ENCODE data around the gene SHANK2.

SHANK2 gene

GRCh38 chr11:71269603-71270511 lies 17.5 kb upstream of the SHANK2 start:
- DNase-seq (ENCODE audit: low read depth in 4 of 4, low spot score in 1 of 4), result no peak

GRCh38 chr11:71268706-71269321 lies 16.4 kb upstream of the SHANK2 start:
- no peak for DNase-seq (ENCODE audit: low read depth in 4 of 4, low spot score in 1 of 4)

GRCh38 chr11:71267807-71268421 lies 15.5 kb upstream of the SHANK2 start:
- no peak for DNase-seq (ENCODE audit: low read depth in 4 of 4, low spot score in 1 of 4)

DNA sequence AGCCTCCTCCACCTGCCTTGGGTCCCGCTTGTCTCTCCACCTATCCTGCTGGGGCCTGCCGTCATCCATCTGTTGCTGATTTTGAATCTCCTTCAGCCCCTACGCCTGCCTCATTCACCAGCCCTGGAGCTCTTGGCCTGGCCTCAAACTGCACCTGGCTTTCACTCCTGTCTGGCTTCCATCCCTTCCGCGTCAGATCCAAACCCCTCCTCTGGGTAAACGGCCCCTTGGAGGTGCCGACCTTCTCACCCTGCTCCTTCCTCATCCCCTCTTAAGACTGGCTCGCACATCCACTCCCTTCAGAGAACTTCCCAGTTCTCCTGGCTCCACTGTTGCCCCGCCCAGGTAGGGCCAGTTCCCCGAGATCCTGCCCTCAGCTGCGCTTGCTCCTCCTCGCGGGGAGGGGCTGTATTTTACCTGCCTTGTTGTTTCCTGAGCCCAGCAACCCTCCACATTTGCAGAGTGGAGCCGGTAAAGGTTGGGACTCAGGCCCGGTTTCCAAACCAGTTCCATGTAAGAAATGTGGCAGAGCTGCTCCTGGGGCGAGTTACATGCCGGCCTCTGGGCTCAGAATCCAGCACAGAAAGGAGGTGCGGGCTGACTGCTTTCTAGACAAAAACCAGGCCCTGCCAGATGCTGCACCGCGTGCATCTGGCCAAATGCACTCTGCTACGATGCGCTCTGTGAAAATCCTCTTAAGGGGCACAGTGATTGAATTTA lies 13.9 kb upstream of the SHANK2 start:
- no peak for DNase-seq (ENCODE audit: low read depth in 4 of 4, low spot score in 1 of 4)

DNA sequence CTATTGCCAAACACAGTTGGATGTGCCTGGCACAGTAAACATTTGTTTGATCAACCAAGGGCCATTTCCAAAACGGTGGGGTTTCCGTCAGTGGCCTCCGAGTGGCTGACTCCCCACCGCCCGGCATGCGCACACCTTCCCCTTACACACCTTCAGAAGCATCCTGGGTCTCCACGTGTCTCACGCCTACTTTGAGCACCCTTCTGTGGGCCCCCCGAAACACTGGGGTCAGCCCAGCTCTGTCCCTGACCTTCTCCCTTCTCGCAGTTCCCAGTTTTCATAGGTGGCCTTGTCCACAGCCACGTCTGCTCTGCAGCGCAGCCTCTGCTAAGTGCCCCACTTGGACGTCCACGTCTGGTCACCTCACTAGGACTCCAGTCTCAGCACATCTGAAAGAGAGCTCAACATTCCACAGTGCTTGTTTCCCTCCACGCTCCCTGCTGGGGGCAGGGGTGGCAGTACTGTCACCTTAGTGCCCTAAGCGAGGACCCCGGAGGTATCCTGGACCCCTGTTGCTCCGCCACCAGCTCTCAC lies 13.2 kb upstream of the SHANK2 start:
- DNase-seq (ENCODE audit: low read depth in 4 of 4, low spot score in 1 of 4), result no peak

DNA sequence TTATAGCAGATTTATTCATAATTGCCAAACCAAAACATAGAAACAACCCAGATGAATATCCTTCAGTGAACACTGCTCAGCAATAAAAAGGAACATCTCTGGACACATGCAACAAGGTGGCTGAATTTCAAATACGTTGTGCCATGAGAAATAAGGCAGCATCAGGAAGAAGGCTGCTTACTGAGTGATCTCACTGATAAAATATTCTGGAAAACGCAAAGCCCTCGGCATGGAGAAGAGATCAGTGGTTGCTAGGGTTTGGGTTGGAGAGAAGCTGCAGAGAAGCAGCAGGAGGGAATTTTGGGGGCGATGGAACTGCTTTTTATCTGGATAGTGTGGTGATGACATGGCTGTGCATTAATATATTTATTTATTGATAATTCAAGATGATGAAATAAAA lies 11.0 kb upstream of the SHANK2 start:
- DNase-seq (ENCODE audit: low read depth in 4 of 4, low spot score in 1 of 4), result no peak

DNA sequence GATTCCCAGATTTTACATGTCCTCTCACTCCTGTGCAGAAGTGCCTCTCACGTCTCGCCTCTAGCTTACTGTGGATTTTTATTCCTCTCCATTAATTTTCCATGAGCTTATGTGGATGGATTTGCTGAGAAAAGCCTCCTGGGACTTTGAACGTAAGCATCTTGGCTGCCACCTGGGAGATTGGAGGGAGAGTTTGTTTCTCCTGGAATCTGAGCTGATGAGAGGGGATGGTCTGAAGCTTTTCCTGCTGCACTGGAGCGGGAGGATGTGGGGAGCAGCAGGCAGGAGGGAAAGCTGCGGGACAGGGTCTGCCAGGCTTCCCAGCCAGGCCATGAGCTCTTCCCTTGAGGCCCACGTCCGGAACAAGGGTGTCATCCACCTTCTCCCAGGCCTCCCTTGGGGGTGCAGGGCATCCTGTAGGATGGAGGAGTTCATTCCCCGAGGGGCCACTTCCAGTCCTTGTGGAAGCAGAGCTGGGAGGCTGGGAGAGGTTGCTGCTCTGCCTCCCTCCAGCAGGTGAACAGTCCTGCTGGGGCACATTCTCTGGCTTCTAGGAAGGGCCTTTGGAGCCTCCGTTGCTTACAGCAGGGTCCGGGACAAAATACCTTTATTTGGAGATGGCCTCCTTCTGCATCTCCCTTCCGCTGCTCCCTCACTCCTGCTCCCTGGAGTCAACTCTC lies 3.6 kb upstream of the SHANK2 start:
- no peak for DNase-seq (ENCODE audit: low read depth in 4 of 4, low spot score in 1 of 4)

GRCh38 chr11:71255323-71255722 lies 2.9 kb upstream of the SHANK2 start:
- no peak for DNase-seq (ENCODE audit: low read depth in 4 of 4, low spot score in 1 of 4)

GRCh38 chr11:71253794-71254193 lies 1.4 kb upstream of the SHANK2 start:
- no peak for DNase-seq (ENCODE audit: low read depth in 4 of 4, low spot score in 1 of 4)

DNA sequence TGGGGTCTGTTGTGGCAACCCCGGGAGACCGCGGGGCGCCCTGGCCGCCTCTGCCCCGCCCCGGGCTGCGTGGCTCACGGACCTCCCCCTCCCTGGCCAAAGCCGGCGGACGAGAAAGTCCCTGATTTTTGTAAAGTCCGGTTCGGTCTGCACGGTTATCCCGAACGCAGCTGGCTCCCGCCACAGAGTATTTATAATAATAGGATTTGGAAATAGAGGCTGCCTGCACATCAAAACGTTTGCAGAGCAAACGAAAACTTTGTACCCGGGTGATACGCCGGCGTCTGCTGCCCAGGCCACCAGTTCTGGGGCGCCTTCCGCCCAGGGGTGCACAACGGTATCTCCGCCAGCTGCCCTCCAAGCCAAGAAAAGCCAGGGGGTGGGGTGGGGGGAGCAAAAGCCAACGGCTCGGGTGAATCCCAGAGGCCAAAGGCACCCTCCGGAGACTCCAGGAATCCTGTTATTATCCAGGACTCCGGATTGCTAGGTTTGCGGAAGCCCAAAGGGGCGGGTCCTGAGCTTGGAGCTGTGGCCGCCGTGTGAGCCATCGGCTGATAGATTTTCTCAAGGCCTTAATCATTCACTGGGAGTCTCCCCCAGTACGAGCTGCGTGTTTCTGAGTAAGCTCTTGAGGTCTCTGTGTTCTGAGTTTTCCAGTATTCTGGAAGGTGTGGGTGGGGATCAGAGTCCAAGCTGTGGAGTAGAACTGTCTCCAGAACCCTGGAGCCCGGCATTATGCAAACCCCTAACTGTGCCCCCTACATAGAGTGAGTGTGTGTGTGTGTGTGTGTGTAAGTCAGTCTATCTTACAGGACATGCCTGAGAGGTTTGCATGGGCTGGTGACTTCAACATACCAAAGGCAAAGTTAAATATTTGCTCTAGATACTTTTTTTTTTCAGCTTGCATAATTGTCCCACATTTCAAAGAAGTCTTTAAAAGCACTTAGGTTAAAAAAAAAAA lies 673 bp upstream of the SHANK2 start:
- no peak for DNase-seq (ENCODE audit: low read depth in 4 of 4, low spot score in 1 of 4)

DNA sequence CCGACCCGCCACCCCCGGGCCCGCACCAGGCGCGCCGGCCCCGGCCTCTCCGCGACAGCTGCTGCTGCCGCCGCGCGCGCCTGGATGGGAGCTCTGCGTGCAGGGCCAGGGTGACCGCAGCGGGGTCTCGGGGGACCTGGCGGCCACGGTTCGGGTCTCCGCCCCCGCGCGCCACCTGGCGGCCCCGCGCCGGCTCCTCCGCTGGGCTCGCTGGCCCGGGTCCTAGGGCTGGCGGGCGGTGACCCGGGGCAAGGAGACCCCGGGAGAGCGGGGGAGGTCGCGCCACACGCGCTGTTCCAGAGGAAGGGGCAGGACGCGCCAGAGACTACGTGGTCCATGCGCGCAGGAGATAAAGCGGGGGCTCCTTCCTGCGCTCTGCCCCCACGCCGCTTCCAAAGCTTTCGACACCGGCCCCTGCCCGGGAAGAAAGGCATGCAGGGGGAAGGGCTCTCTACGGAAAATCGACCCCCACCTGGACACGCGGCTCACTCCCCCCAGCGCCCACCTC lies 562 bp downstream of the SHANK2 start:
- no peak for DNase-seq (ENCODE audit: low read depth in 4 of 4, low spot score in 1 of 4)

GRCh38 chr11:71251151-71251721 lies 1.1 kb downstream of the SHANK2 start:
- no peak for DNase-seq (ENCODE audit: low read depth in 4 of 4, low spot score in 1 of 4)

- no peak for DNase-seq (ENCODE audit: low read depth in 4 of 4, low spot score in 1 of 4)
Measured at GRCh38 chr11:71250523-71251150, 1.7 kb downstream of the SHANK2 start.

GRCh38 chr11:71249301-71249700 lies 3.1 kb downstream of the SHANK2 start:
- no peak for DNase-seq (ENCODE audit: low read depth in 4 of 4, low spot score in 1 of 4)

DNA sequence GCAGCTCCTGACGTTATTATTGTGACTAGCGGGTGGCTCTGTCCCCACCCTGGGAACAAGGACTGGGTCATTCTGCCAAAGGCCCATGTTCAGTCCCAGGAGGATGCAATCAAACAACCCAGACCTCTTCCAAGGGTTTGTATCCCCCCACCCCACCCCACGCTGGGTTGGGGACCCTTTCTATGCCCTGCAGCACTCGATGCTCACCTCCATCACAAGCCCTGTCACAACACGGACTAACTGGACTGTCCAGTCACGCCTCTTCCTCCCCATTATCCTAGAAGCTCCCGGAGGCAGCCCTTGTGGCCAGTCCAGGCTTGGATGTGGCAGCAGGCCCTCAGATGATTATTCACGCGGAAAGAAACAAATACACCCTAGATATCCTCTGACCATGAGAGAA lies 3.7 kb downstream of the SHANK2 start:
- no peak for DNase-seq (ENCODE audit: low read depth in 4 of 4, low spot score in 1 of 4)

- no peak for DNase-seq (ENCODE audit: low read depth in 4 of 4, low spot score in 1 of 4)
Measured at GRCh38 chr11:71248251-71248570, 4.2 kb downstream of the SHANK2 start.

DNA sequence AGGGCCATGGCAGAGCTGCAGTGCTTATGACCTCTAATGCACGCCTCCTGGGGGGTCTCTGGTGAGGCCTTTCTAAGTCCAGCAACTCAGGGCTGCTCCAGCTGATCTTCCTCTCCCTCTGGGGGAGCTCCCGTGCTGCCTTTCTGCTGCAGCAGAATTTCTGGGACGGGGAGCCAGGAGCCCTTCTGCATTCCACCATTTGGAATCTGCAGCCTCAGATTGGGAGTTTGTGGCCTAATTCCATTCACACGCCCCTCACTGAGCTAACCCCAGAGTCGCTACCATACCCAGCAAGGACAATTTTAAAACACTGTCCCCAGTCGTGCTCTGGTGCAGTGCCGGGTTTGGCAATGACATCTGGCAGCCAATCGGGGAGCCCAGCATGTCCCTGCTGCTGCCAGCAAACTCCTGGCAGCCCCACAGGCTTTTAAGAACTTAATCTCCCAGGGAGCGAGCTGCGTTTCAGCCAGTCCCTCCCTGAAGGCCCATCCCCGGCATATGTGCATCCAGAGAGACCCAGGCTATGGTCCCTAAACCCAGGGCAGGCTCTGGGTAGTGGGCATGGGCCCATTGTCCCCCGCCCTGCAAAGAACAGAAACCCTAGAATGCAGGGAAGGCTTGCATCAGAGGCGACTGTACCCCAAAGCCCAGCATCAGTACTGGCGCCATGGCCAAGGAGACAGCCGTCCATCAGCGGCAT lies 4.7 kb downstream of the SHANK2 start:
- DNase-seq (ENCODE audit: low read depth in 4 of 4, low spot score in 1 of 4), result no peak

DNA sequence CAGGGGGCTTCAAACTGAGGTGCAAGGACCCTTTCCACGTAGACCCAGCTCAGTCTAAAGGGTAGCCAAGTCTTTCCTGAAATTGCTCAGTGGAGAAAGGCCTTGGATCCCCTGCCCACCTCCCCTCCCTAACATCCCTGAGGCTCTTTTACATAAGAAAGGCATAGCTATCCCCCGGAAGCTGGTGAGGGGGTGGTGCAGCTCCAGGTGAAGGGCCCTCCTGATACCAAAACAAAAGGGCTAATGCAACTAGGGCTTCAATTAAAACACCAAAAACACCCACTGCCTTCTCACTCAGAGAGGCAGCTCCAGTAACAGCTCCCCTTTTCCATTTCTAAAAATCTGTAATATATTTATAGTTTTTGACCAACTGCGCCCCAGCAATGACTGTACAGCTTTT lies 5.8 kb downstream of the SHANK2 start:
- DNase-seq (ENCODE audit: low read depth in 4 of 4, low spot score in 1 of 4), result no peak

Measured in stimulated activated CD4-positive, alpha-beta T cell treated with anti-CD3 and anti-CD28 coated beads, Interleukin-1b, Interleukin-23, amount 100 ng/mL, for 24 hours (primary cell).